Measurements from ENCODE around the gene PLSCR3. TPM values are rescaled to one million over a fixed set of nuclear protein-coding genes. Genes with fewer than 3 reads are reported as not detected.

PLSCR3 gene
- total RNA-seq, 1 donor from 2014 or later = 6.6 TPM

GRCh38 chr17:7439462-7440112 is 45.3 kb upstream of the PLSCR3 start, which contains the start of gene FGF11:
TSS of gene FGF11 (plus strand) at chr17:7439512. CDS start at chr17:7439621, 109 bp downstream.
- Histone ChIP-seq H3K9me3 (ENCODE audit: low read depth) (no peaks in the 10 kb centered on the region), H3K79me2 (ENCODE audit: low read depth) (no peaks in the 10 kb centered on the region), H3K4me3 (peak within 1 kb of the TSS; percentile 74), H3F3A (ENCODE audit: low read depth) (peaks cover 50% of the 10 kb centered on the region), H3K4me1 (peaks cover 24% of the 10 kb centered on the region), H3K9ac (peak within 1 kb of the TSS; percentile 53), H2AFZ (replicated peaks) (peak within 1 kb of the TSS; percentile 84), H3K27me3 (peaks cover 69% of the 10 kb centered on the region), H4K20me1 (ENCODE audit: low read depth) (no peaks in the 10 kb centered on the region), H3K36me3 (no peaks in the 10 kb centered on the region), H3K27ac (no peak within 1 kb of the TSS), H3K4me2 (peak within 1 kb of the TSS; percentile 93)
- Mint-ChIP-seq H3K27ac (peak within 1 kb of the TSS; percentile 99), H3K4me1 (peaks cover 51% of the 10 kb centered on the region), H3K27me3 (ENCODE audit: insufficient read depth, low read depth) (peaks cover 38% of the 10 kb centered on the region), H3K9me3 (no peaks in the 10 kb centered on the region), H3K36me3 (no peaks in the 10 kb centered on the region), H3K4me3 (peak within 1 kb of the TSS; percentile 96)
- TF ChIP-seq EZH2phosphoT487 (IDR thresholded peaks at IDR 0.05) = peak; percentile 50
- TF ChIP-seq EZH2 (IDR thresholded peaks at IDR 0.05) = peak; percentile 19
- TF ChIP-seq, protein P1, sequence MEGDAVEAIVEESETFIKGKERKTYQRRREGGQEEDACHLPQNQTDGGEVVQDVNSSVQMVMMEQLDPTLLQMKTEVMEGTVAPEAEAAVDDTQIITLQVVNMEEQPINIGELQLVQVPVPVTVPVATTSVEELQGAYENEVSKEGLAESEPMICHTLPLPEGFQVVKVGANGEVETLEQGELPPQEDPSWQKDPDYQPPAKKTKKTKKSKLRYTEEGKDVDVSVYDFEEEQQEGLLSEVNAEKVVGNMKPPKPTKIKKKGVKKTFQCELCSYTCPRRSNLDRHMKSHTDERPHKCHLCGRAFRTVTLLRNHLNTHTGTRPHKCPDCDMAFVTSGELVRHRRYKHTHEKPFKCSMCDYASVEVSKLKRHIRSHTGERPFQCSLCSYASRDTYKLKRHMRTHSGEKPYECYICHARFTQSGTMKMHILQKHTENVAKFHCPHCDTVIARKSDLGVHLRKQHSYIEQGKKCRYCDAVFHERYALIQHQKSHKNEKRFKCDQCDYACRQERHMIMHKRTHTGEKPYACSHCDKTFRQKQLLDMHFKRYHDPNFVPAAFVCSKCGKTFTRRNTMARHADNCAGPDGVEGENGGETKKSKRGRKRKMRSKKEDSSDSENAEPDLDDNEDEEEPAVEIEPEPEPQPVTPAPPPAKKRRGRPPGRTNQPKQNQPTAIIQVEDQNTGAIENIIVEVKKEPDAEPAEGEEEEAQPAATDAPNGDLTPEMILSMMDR (IDR thresholded peaks at IDR 0.05) = no peak
- peak; percentile 56 for DNase-seq (ENCODE audit: low spot score)

- H3K27me3 ChIP-seq = peaks cover 62% of the 10 kb centered on the region
- no peak overlapping the region for H3K27ac ChIP-seq
- Mint-ChIP-seq H3K9me3 (no peaks in the 10 kb centered on the region), H3K36me3 (no peaks in the 10 kb centered on the region), H3K27ac (peak overlapping the region; percentile 60), H3K4me1 (peaks cover 46% of the 10 kb centered on the region), H3K27me3 (ENCODE audit: insufficient read depth, low read depth) (peaks cover 38% of the 10 kb centered on the region), H3K4me3 (peak overlapping the region; percentile 89)
- no peaks in the 10 kb centered on the region for H3K36me3 ChIP-seq
- H3F3A ChIP-seq (ENCODE audit: low read depth) = peaks cover 43% of the 10 kb centered on the region
- H3K79me2 ChIP-seq (ENCODE audit: low read depth) = no peaks in the 10 kb centered on the region
- H3K4me2 ChIP-seq = peak overlapping the region; percentile 93
- no peaks in the 10 kb centered on the region for H4K20me1 ChIP-seq (ENCODE audit: low read depth)
- TF ChIP-seq EZH2 (IDR thresholded peaks at IDR 0.05) (peak; percentile 80), EZH2phosphoT487 (IDR thresholded peaks at IDR 0.05) (peak; percentile 79)
- TF ChIP-seq, protein P1 (IDR thresholded peaks at IDR 0.05) = no peak
- H3K9me3 ChIP-seq (ENCODE audit: low read depth) = no peaks in the 10 kb centered on the region
- no peak overlapping the region for H2AFZ ChIP-seq (replicated peaks)
- peak overlapping the region; percentile 74 for H3K4me3 ChIP-seq
- H3K9ac ChIP-seq = no peak overlapping the region
- peaks cover 20% of the 10 kb centered on the region for H3K4me1 ChIP-seq
- no peak for DNase-seq (ENCODE audit: low spot score)
These were observed 44.5 kb upstream of the PLSCR3 start for GRCh38 chr17:7438656-7439460.

DNA sequence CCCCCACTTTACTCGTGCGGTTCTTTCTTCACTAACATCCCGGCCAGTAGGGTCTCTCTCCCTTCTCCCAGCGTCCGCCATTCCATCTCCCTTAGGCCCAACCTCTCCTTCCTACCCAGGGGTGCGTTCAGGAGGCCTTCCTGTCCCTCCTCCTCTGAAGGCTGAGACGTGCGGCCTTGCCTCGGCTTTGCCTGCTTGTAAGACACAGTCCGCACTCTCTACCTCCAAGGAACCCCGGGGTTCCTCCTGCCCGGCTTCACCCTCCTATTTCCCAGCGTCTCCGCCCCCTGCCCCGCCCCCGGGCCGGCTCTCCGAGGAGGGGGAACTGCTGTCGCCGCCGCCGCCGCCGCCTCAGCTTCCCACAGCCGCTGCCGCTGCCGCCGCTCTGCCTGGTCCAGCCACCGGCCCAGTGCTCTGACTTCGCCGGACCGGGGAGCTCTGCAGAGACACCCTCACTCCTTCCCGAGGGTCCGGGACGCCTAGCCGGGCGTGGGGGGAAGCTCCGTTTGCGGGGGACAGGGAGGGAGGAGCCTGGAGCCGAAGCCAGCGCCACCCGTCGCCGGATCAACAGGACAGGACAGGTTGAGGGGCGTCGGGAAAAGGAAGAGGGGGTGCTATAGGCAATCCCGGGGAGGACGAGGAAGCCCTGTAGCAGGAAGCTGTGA is 43.8 kb upstream of the PLSCR3 start:
- Histone ChIP-seq H2AFZ (replicated peaks) (peak overlapping the region; percentile 84), H3K36me3 (no peaks in the 10 kb centered on the region), H3K27me3 (peaks cover 61% of the 10 kb centered on the region), H4K20me1 (ENCODE audit: low read depth) (no peaks in the 10 kb centered on the region), H3K27ac (no peak overlapping the region), H3K4me1 (peaks cover 20% of the 10 kb centered on the region), H3K4me2 (peak overlapping the region; percentile 93), H3K9me3 (ENCODE audit: low read depth) (no peaks in the 10 kb centered on the region), H3K79me2 (ENCODE audit: low read depth) (no peaks in the 10 kb centered on the region), H3K9ac (no peak overlapping the region), H3K4me3 (peak overlapping the region; percentile 74), H3F3A (ENCODE audit: low read depth) (peaks cover 43% of the 10 kb centered on the region)
- H3K9me3 Mint-ChIP-seq = no peaks in the 10 kb centered on the region
- H3K27ac Mint-ChIP-seq = peak overlapping the region; percentile 42
- peaks cover 44% of the 10 kb centered on the region for H3K4me1 Mint-ChIP-seq
- H3K4me3 Mint-ChIP-seq = peak overlapping the region; percentile 89
- no peaks in the 10 kb centered on the region for H3K36me3 Mint-ChIP-seq
- DNase-seq (ENCODE audit: low spot score) = peak; percentile 88
- peaks cover 38% of the 10 kb centered on the region for H3K27me3 Mint-ChIP-seq (ENCODE audit: insufficient read depth, low read depth)
- peak; percentile 90 for TF ChIP-seq EZH2 (IDR thresholded peaks at IDR 0.05)
- TF ChIP-seq, protein P1 (IDR thresholded peaks at IDR 0.05) = no peak
- TF ChIP-seq EZH2phosphoT487 (IDR thresholded peaks at IDR 0.05) = peak; percentile 84

Data from neural progenitor cell (in vitro differentiated cells).